ENCODE results near the gene SRRM4. TPM values are rescaled to one million over a fixed set of nuclear protein-coding genes. Genes with fewer than 3 reads are reported as not detected.
"Not testable (repeated sequence)": the region's sequence is repeated elsewhere in the genome, so short reads cannot be mapped to it uniquely, and the experiment has no call there.

Gene SRRM4
- polyA plus RNA-seq, 3 donors = not detected

- H3K27ac Mint-ChIP-seq = no peak overlapping the region
- no peak overlapping the region for H3K27ac ChIP-seq (ENCODE audit: low read depth in 1 of 2, low read length in 2 of 2)
- no peak overlapping the region for H3K4me3 ChIP-seq (replicated peaks in 1 of 3; ENCODE audit: low read depth in 2 of 3, low read length in 3 of 3)
- H4K20me1 ChIP-seq (ENCODE audit: insufficient read depth, low read length) = no peaks in the 10 kb centered on the region
- no peaks in the 10 kb centered on the region for H3K27me3 ChIP-seq (ENCODE audit: control insufficient read depth in 2 of 2, insufficient read depth in 2 of 2, low read length in 2 of 2)
- H3K27me3 Mint-ChIP-seq (ENCODE audit: low read depth in 3 of 3) = peaks cover 0 to 2% (median 0%) of the 10 kb centered on the region in 3 donors
- no peaks in the 10 kb centered on the region for H3K4me1 Mint-ChIP-seq
- H3K79me2 ChIP-seq (ENCODE audit: insufficient read depth, low read length) = no peaks in the 10 kb centered on the region
- DNase-seq = no peak
- peaks cover 0 to 18% (median 8%) of the 10 kb centered on the region in 7 donors for H3K9me3 Mint-ChIP-seq
- 81% methylated on average over 2 of the region's 4 CpGs for WGBS (ENCODE audit: insufficient coverage)
- TF ChIP-seq CTCF (IDR thresholded peaks at IDR 0.05) = no peak
- no peaks in the 10 kb centered on the region for H3K4me1 ChIP-seq (ENCODE audit: control insufficient read depth in 1 of 2, insufficient read depth in 2 of 2, low read length in 2 of 2)
- H3K36me3 ChIP-seq (replicated peaks in 1 of 2; ENCODE audit: control insufficient read depth in 1 of 2, insufficient read depth in 2 of 2, low read length in 2 of 2) = no peaks in the 10 kb centered on the region
- intact Hi-C loops (cut with micrococcal nuclease) = no loop called here
- H3K9ac ChIP-seq (ENCODE audit: insufficient read depth, low read length, poor library complexity, severe bottlenecking) = no peak overlapping the region
- H3K4me2 ChIP-seq (replicated peaks; ENCODE audit: extremely low read depth, low read length, poor library complexity, severe bottlenecking) = no peak overlapping the region
- H2AFZ ChIP-seq (ENCODE audit: insufficient read depth, low read depth, low read length, poor library complexity, severe bottlenecking) = no peak overlapping the region
- no peak overlapping the region for H3K4me3 Mint-ChIP-seq
- peaks cover 0 to 10% of the 10 kb centered on the region in 2 donors for H3K9me3 ChIP-seq (replicated peaks in 1 of 2; ENCODE audit: control insufficient read depth in 1 of 2, insufficient read depth in 1 of 2, low read length in 2 of 2)
- no peaks in the 10 kb centered on the region for H3K36me3 Mint-ChIP-seq
These were observed 120.9 kb downstream of the SRRM4 start for GRCh38 chr12:119102274-119102673.

- Histone ChIP-seq H3K36me3 (replicated peaks in 1 of 2; ENCODE audit: control insufficient read depth in 1 of 2, insufficient read depth in 2 of 2, low read length in 2 of 2) (no peaks in the 10 kb centered on the region), H2AFZ (ENCODE audit: insufficient read depth, low read depth, low read length, poor library complexity, severe bottlenecking) (no peak overlapping the region), H3K9me3 (replicated peaks in 1 of 2; ENCODE audit: control insufficient read depth in 1 of 2, insufficient read depth in 1 of 2, low read length in 2 of 2) (peaks cover 0 to 10% of the 10 kb centered on the region in 2 donors), H3K4me2 (replicated peaks; ENCODE audit: extremely low read depth, low read length, poor library complexity, severe bottlenecking) (no peak overlapping the region), H3K9ac (ENCODE audit: insufficient read depth, low read length, poor library complexity, severe bottlenecking) (no peak overlapping the region), H3K27ac (ENCODE audit: low read depth in 1 of 2, low read length in 2 of 2) (no peak overlapping the region), H3K79me2 (ENCODE audit: insufficient read depth, low read length) (no peaks in the 10 kb centered on the region), H3K27me3 (ENCODE audit: control insufficient read depth in 2 of 2, insufficient read depth in 2 of 2, low read length in 2 of 2) (no peaks in the 10 kb centered on the region), H4K20me1 (ENCODE audit: insufficient read depth, low read length) (no peaks in the 10 kb centered on the region), H3K4me3 (replicated peaks in 1 of 3; ENCODE audit: low read depth in 2 of 3, low read length in 3 of 3) (no peak overlapping the region), H3K4me1 (ENCODE audit: control insufficient read depth in 1 of 2, insufficient read depth in 2 of 2, low read length in 2 of 2) (no peaks in the 10 kb centered on the region)
- H3K27ac Mint-ChIP-seq = no peak overlapping the region
- intact Hi-C loops (cut with micrococcal nuclease) = no loop called here
- 100% methylated on average over 1 of the region's 1 CpG for WGBS (ENCODE audit: insufficient coverage)
- no peaks in the 10 kb centered on the region for H3K36me3 Mint-ChIP-seq
- H3K27me3 Mint-ChIP-seq (ENCODE audit: low read depth in 3 of 3) = peaks cover 0 to 2% (median 0%) of the 10 kb centered on the region in 3 donors
- no peaks in the 10 kb centered on the region for H3K4me1 Mint-ChIP-seq
- no peak for DNase-seq
- H3K4me3 Mint-ChIP-seq = no peak overlapping the region
- peaks cover 0 to 18% (median 6%) of the 10 kb centered on the region in 7 donors for H3K9me3 Mint-ChIP-seq
- no peak for TF ChIP-seq CTCF (IDR thresholded peaks at IDR 0.05)
These were observed 121.4 kb downstream of the SRRM4 start for GRCh38 chr12:119102714-119103113.

GRCh38 chr12:119104969-119105368 lies 123.6 kb downstream of the SRRM4 start:
- DNase-seq; H4K20me1 ChIP-seq (ENCODE audit: insufficient read depth, low read length); H3K79me2 ChIP-seq (ENCODE audit: insufficient read depth, low read length); H3K36me3 ChIP-seq (replicated peaks in 1 of 2; ENCODE audit: control insufficient read depth in 1 of 2, insufficient read depth in 2 of 2, low read length in 2 of 2); H3K27me3 ChIP-seq (ENCODE audit: control insufficient read depth in 2 of 2, insufficient read depth in 2 of 2, low read length in 2 of 2); H3K9me3 Mint-ChIP-seq; H3K4me1 Mint-ChIP-seq; H3K36me3 Mint-ChIP-seq; H3K9me3 ChIP-seq (replicated peaks in 1 of 2; ENCODE audit: control insufficient read depth in 1 of 2, insufficient read depth in 1 of 2, low read length in 2 of 2); H3K27me3 Mint-ChIP-seq (ENCODE audit: low read depth in 3 of 3); H3K4me1 ChIP-seq (ENCODE audit: control insufficient read depth in 1 of 2, insufficient read depth in 2 of 2, low read length in 2 of 2); H2AFZ ChIP-seq (ENCODE audit: insufficient read depth, low read depth, low read length, poor library complexity, severe bottlenecking); H3K9ac ChIP-seq (ENCODE audit: insufficient read depth, low read length, poor library complexity, severe bottlenecking); H3K4me3 Mint-ChIP-seq; H3K4me3 ChIP-seq (replicated peaks in 1 of 3; ENCODE audit: low read depth in 2 of 3, low read length in 3 of 3); H3K27ac ChIP-seq (ENCODE audit: low read depth in 1 of 2, low read length in 2 of 2); intact Hi-C loops (cut with micrococcal nuclease); H3K27ac Mint-ChIP-seq; H3K4me2 ChIP-seq (replicated peaks; ENCODE audit: extremely low read depth, low read length, poor library complexity, severe bottlenecking): not testable (repeated sequence)
- WGBS (ENCODE audit: insufficient coverage) = no CpG with 5 or more reads among the region's 4 CpGs
